IMR-90 (cell line): ENCODE data around the gene FRY. TPM values are rescaled to one million over a fixed set of nuclear protein-coding genes. Genes with fewer than 3 reads are reported as not detected.

Source experiments
- ATAC-seq: fragments of 200-7000 bp; cut with Tn5 transposase; 2 replicates; pipeline ENCODE4 v1.9.1; 2020; ENCODE audit warnings: low read depth, mild to moderate bottlenecking, moderate library complexity
- BruUV-seq: library from RNA; stranded (reverse); fragments of 400-500 nt; replicated peaks from 2 replicates; lab custom pipeline; 2021; lab: Mats Ljungman, UMichigan
- CTCF ChIA-PET: fragments of 300-600 bp; formaldehyde crosslinking; extraction: SDS; loops from one replicate; lab custom pipeline; 2021; ENCODE audit warnings: antibody characterized with exemption; lab: Yijun Ruan, JAX
- POLR2A ChIA-PET: fragments of 300-600 bp; sonication (Branson Sonifier 250); formaldehyde crosslinking; loops from one replicate; lab custom pipeline; 2022; ENCODE audit warnings: antibody characterized with exemption; ENCODE audit not compliant: unreplicated experiment; lab: Charles Lee
- DNase-seq: peaks from one replicate; pipeline ENCODE4 v3.0.0; 2013
- H2AFZ ChIP-seq: replicated peaks from 2 replicates; pipeline ENCODE3; 2013; ENCODE audit warnings: low read length, mild to moderate bottlenecking; ENCODE audit not compliant: poor library complexity
- H2AK5ac ChIP-seq: 2 replicates; pipeline ENCODE4 v1.6.1; 2013; ENCODE audit warnings: low read depth, low read length, inconsistent platforms
- H2AK9ac ChIP-seq: replicated peaks from 2 replicates; pipeline ENCODE3; 2013; ENCODE audit warnings: mild to moderate bottlenecking, low read depth, low read length, moderate library complexity; ENCODE audit not compliant: poor library complexity
- H2BK120ac ChIP-seq: 2 replicates; pipeline ENCODE4 v1.6.1; 2013; ENCODE audit warnings: low read depth, low read length, inconsistent platforms
- H2BK15ac ChIP-seq: 3 replicates; pipeline ENCODE4 v1.6.1; 2013; ENCODE audit warnings: low read depth, low read length, inconsistent platforms
- H2BK20ac ChIP-seq: 2 replicates; pipeline ENCODE4 v1.6.1; 2013; ENCODE audit warnings: low read depth, mild to moderate bottlenecking, inconsistent platforms, low read length, moderate library complexity
- H2BK5ac ChIP-seq: 2 replicates; pipeline ENCODE4 v1.6.1; 2013; ENCODE audit warnings: mild to moderate bottlenecking, low read depth, low read length, inconsistent platforms; ENCODE audit not compliant: poor library complexity, severe bottlenecking
- H3K14ac ChIP-seq: replicated peaks from 2 replicates; pipeline ENCODE4 v1.6.1; 2013; ENCODE audit warnings: low read depth, low read length, inconsistent platforms
- H3K18ac ChIP-seq: 2 replicates; pipeline ENCODE4 v1.6.1; 2013; ENCODE audit warnings: low read depth, low read length, control low read depth
- H3K23ac ChIP-seq: 2 replicates; pipeline ENCODE4 v1.6.1; 2013; ENCODE audit warnings: low read depth, low read length, inconsistent platforms
- H3K27ac ChIP-seq: 2 replicates; pipeline ENCODE4 v1.5.1; 2013; ENCODE audit warnings: mild to moderate bottlenecking, control low read depth, low read length; ENCODE audit not compliant: insufficient read depth
- H3K27me3 ChIP-seq: 2 replicates; pipeline ENCODE4 v1.6.1; 2013; ENCODE audit warnings: low read length; ENCODE audit not compliant: control insufficient read depth, insufficient read depth
- H3K36me3 ChIP-seq: 2 replicates; pipeline ENCODE4 v1.6.1; 2013; ENCODE audit warnings: low read length, mixed read lengths; ENCODE audit not compliant: control insufficient read depth, insufficient read depth
- H3K4ac ChIP-seq: 2 replicates; pipeline ENCODE4 v1.6.1; 2013; ENCODE audit warnings: low read depth, low read length, inconsistent platforms
- H3K4me1 ChIP-seq: 2 replicates; pipeline ENCODE4 v1.6.1; 2013; ENCODE audit warnings: low read length, mixed read lengths; ENCODE audit not compliant: control insufficient read depth, insufficient read depth
- H3K4me2 ChIP-seq: 2 replicates; pipeline ENCODE4 v1.6.1; 2013; ENCODE audit warnings: low read depth, mild to moderate bottlenecking, control low read depth, low read length, moderate library complexity
- H3K4me3 ChIP-seq: 2 replicates; pipeline ENCODE4 v1.5.1; 2013; ENCODE audit warnings: low read depth, mild to moderate bottlenecking, control low read depth, low read length, moderate library complexity; ENCODE audit not compliant: insufficient read depth
- H3K56ac ChIP-seq: 2 replicates; pipeline ENCODE4 v1.6.1; 2013; ENCODE audit warnings: low read length, inconsistent platforms; ENCODE audit not compliant: insufficient read depth; ENCODE audit errors: extremely low read depth
- H3K79me1 ChIP-seq, 2 experiments: 2 replicates each; pipeline ENCODE4 v1.6.1; 2013; ENCODE audit warnings: low read length in 2 of 2, inconsistent platforms in 1 of 2, low read depth in 1 of 2
- H3K9ac ChIP-seq: 2 replicates; pipeline ENCODE4 v1.6.1; 2013; ENCODE audit warnings: low read depth, low read length, control low read depth
- H3K9me1 ChIP-seq: 2 replicates; pipeline ENCODE4 v1.6.1; 2013; ENCODE audit warnings: low read length, inconsistent platforms; ENCODE audit not compliant: insufficient read depth
- H3K9me3 ChIP-seq: 2 replicates; pipeline ENCODE4 v1.6.1; 2013; ENCODE audit warnings: low read length; ENCODE audit not compliant: control insufficient read depth, insufficient read depth
- H4K20me1 ChIP-seq: 2 replicates; pipeline ENCODE4 v1.6.1; 2013; ENCODE audit warnings: low read length, inconsistent platforms; ENCODE audit not compliant: insufficient read depth
- H4K5ac ChIP-seq: 2 replicates; pipeline ENCODE4 v1.6.1; 2013; ENCODE audit warnings: mild to moderate bottlenecking, low read depth, low read length, control low read depth
- H4K8ac ChIP-seq, 2 experiments: 2 replicates each; pipeline ENCODE4 v1.6.1; 2013; ENCODE audit warnings: low read depth in 2 of 2, low read length in 2 of 2, control low read depth in 1 of 2, inconsistent platforms in 1 of 2
- H4K91ac ChIP-seq: 2 replicates; pipeline ENCODE4 v1.6.1; 2013; ENCODE audit warnings: low read depth, low read length, inconsistent platforms; ENCODE audit not compliant: insufficient read depth
- BHLHE40 ChIP-seq: fragments of 150-350 bp; IDR thresholded peaks from 2 replicates; pipeline ENCODE4 v1.6.1; 2016; ENCODE audit warnings: mild to moderate bottlenecking, low read depth, low read length
- CEBPB ChIP-seq: IDR thresholded peaks from 2 replicates; pipeline ENCODE4 v1.6.1; 2012; ENCODE audit warnings: low read depth, low read length, improper control_type of control experiment
- CHD1 ChIP-seq: IDR thresholded peaks from 2 replicates; pipeline ENCODE4 v1.6.1; 2012; ENCODE audit warnings: low read depth, low read length, improper control_type of control experiment
- CTCF ChIP-seq: conservative IDR thresholded peaks from 2 replicates; pipeline ENCODE4 v1.5.1; 2012; ENCODE audit warnings: mild to moderate bottlenecking, low read depth, low read length, improper control_type of control experiment
- ELK1 ChIP-seq: fragments of 150-350 bp; IDR thresholded peaks from 2 replicates; pipeline ENCODE4 v1.6.1; 2016; ENCODE audit warnings: low read depth, mild to moderate bottlenecking, low read length, moderate library complexity, borderline replicate concordance
- FOS ChIP-seq: fragments of 150-350 bp; IDR thresholded peaks from 2 replicates; pipeline ENCODE4 v1.6.1; 2016; ENCODE audit warnings: low read depth, low read length
- MAFK ChIP-seq: IDR thresholded peaks from 2 replicates; pipeline ENCODE4 v1.6.1; 2012; ENCODE audit warnings: low read depth, low read length, improper control_type of control experiment
- MAZ ChIP-seq: IDR thresholded peaks from 2 replicates; pipeline ENCODE4 v1.6.1; 2012; ENCODE audit warnings: low read depth, mild to moderate bottlenecking, low read length, improper control_type of control experiment, moderate library complexity, borderline replicate concordance
- MXI1 ChIP-seq: IDR thresholded peaks from 2 replicates; pipeline ENCODE4 v1.6.1; 2012; ENCODE audit warnings: low read depth, mild to moderate bottlenecking, low read length, moderate library complexity, borderline replicate concordance
- NFE2L2 ChIP-seq: fragments of 150-350 bp; IDR thresholded peaks from 2 replicates; pipeline ENCODE4 v1.6.1; 2016; ENCODE audit warnings: low read depth, mild to moderate bottlenecking, low read length
- POLR2A ChIP-seq: IDR thresholded peaks from 2 replicates; pipeline ENCODE4 v1.6.1; 2012; ENCODE audit warnings: mild to moderate bottlenecking, low read depth, low read length
- RAD21 ChIP-seq: IDR thresholded peaks from 2 replicates; pipeline ENCODE4 v1.6.1; 2012; ENCODE audit warnings: low read length, improper control_type of control experiment
- RCOR1 ChIP-seq: IDR thresholded peaks from 2 replicates; pipeline ENCODE4 v1.6.1; 2012; ENCODE audit warnings: mild to moderate bottlenecking, low read length, improper control_type of control experiment; ENCODE audit not compliant: insufficient replicate concordance
- RFX5 ChIP-seq: IDR thresholded peaks from 2 replicates; pipeline ENCODE4 v1.8.0; 2012; ENCODE audit warnings: low read depth, mild to moderate bottlenecking, low read length, moderate library complexity
- SMC3 ChIP-seq: fragments of 150-350 bp; IDR thresholded peaks from 2 replicates; pipeline ENCODE4 v1.6.1; 2016; ENCODE audit warnings: low read depth, mild to moderate bottlenecking, antibody characterized with exemption, low read length, moderate library complexity
- USF2 ChIP-seq: fragments of 150-350 bp; IDR thresholded peaks from 2 replicates; pipeline ENCODE4 v1.6.1; 2017; ENCODE audit warnings: mild to moderate bottlenecking, antibody characterized with exemption, low read length, low read depth
- WGBS, 2 experiments: methylation state at CpG; one replicate each; pipeline versions ENCODE4 v1.1.5 to v1.1.7; 2013; ENCODE audit warnings: missing lambda C conversion rate in 2 of 2; ENCODE audit not compliant: insufficient read length in 1 of 2; ENCODE audit errors: extremely low coverage in 2 of 2; 5-methylcytosine and 5-hydroxymethylcytosine counted together
- dilution Hi-C: fragments of 300-500 bp; cut with HindIII; formaldehyde crosslinking; loops from one replicate; pipeline ENCODE4 v1.14.3; 2018; ENCODE audit warnings: low sequenced_read_pairs; ENCODE audit not compliant: unreplicated experiment
- in situ Hi-C: fragments of 300-500 bp; cut with MboI; formaldehyde crosslinking; loops from 3 replicates; pipeline ENCODE4 v1.14.3; 2019; ENCODE audit warnings: low sequenced_read_pairs, inconsistent platforms, mixed read lengths
- intact Hi-C: fragments of 100-400 bp; cut with micrococcal nuclease; formaldehyde crosslinking; loops from 2 replicates; pipeline ENCODE4 v1.10.0; 2022
- polyA plus RNA-seq, 3 experiments: library from polyadenylated mRNA; depleted of rRNA; stranded (reverse); fragments of >200 nt; gene quantifications; 2 replicates each; pipeline ENCODE4 v1.2.3, GENCODE V29; 2012; ENCODE audit warnings: low replicate concordance in 1 of 3
- total RNA-seq: library from RNA; depleted of rRNA; stranded (reverse); fragments of >200 nt; gene quantifications from 2 replicates; pipeline ENCODE4 v1.2.3, GENCODE V29; 2012

Gene FRY
- total and polyA plus RNA-seq, 2 of the 4 experiments (the other 2 are of a cell fraction): 3.0 to 4.8 TPM

GRCh38 chr13:32047793-32048192 lies 16.2 kb downstream of the FRY start:
- BruUV-seq: no TSS peak
- in situ Hi-C loops (no loop called here), intact Hi-C loops (no loop called here), dilution Hi-C loops (no loop called here)
- Histone ChIP-seq H2AFZ (no peak overlapping the region), H3K4me2 (no peak overlapping the region), H3K4ac (no peak overlapping the region), H3K9me1 (peaks cover 11% of the 10 kb centered on the region), H3K14ac (peak overlapping the region; percentile 6; the same call in 1 of the 2 replicates), H4K5ac (no peak overlapping the region), H3K27me3 (no peaks in the 10 kb centered on the region), H2BK15ac (peak overlapping the region; percentile 10; the same call in 1 of the 3 replicates), H3K4me3 (no peak overlapping the region), H3K9me3 (no peaks in the 10 kb centered on the region), H3K23ac (no peak overlapping the region), H3K4me1 (peaks cover 13% of the 10 kb centered on the region), H3K56ac (no peak overlapping the region), H3K9ac (no peak overlapping the region), H2AK9ac (no peak overlapping the region), H3K79me1 (peaks cover 0 to 17% of the 10 kb centered on the region in 2 experiments; a peak in 2 of 4 replicates), H4K8ac (0 out of 4 replicates have a peak overlapping the region, but pooled peaks of 1 of the 2 experiments have one; percentile 1), H3K36me3 (no peaks in the 10 kb centered on the region), H2BK20ac (no peak overlapping the region), H2AK5ac (no peak overlapping the region), H2BK5ac (peak overlapping the region; percentile 4), H4K91ac (no peak overlapping the region), H4K20me1 (no peaks in the 10 kb centered on the region), H3K18ac (no peak overlapping the region), H2BK120ac (peak overlapping the region; percentile 14; the same call in 1 of the 2 replicates), H3K27ac (no peak overlapping the region)
- DNase-seq: no peak
- ChIA-PET CTCF (interaction anchor here (1.7 kb wide), 1 partner anchor 101 kb away, joined by 4 read pairs; no protein-coding TSS in a partner anchor), POLR2A (no interaction called here)
- TF ChIP-seq CEBPB (no peak), CTCF (no peak), CHD1 (no peak), MXI1 (no peak), MAFK (no peak), SMC3 (no peak), POLR2A (no peak), ELK1 (no peak), RAD21 (no peak), RFX5 (no peak), BHLHE40 (no peak), RCOR1 (no peak), USF2 (no peak), FOS (no peak), NFE2L2 (no peak), MAZ (no peak)
- 100% methylated on average over 2 of the region's 5 CpGs; no CpG with 5 or more reads in 1 of the 2 experiments for WGBS, 2 experiments
- ATAC-seq: no peak
